Naive B cell (primary cell): ENCODE data around the gene SLC24A3. TPM values are rescaled to one million over a fixed set of nuclear protein-coding genes. Genes with fewer than 3 reads are reported as not detected.

Experiments used
- ATAC-seq, 2 donors: fragments of 150-1000 bp; cut with Tn5 transposase; 2 replicates each; pipeline ENCODE4 v1.10.0; 2021; ENCODE audit warnings: low read depth in 2 of 2, mild to moderate bottlenecking in 2 of 2, moderate library complexity in 2 of 2
- DNase-seq: peaks from one replicate; pipeline ENCODE4 v3.0.0; 2022
- H3K27ac Mint-ChIP-seq, 6 donors: one replicate each; pipeline ENCODE4 v1.8.0; 2020 to 2022; ENCODE audit warnings: mild to moderate bottlenecking in 6 of 6, mixed read lengths in 6 of 6, moderate library complexity in 5 of 6, inconsistent platforms in 2 of 6
- H3K27me3 Mint-ChIP-seq, 3 donors: one replicate each; pipeline ENCODE4 v1.8.0; 2021 to 2022; ENCODE audit warnings: mixed read lengths in 3 of 3, mild to moderate bottlenecking in 1 of 3
- H3K36me3 Mint-ChIP-seq, 2 donors: one replicate each; pipeline ENCODE4 v1.8.0; 2020 to 2022; ENCODE audit warnings: mixed read lengths in 2 of 2, inconsistent platforms in 1 of 2, mild to moderate bottlenecking in 1 of 2
- H3K4me1 Mint-ChIP-seq, 3 donors: one replicate each; pipeline ENCODE4 v1.8.0; 2020 to 2022; ENCODE audit warnings: mixed read lengths in 3 of 3, inconsistent platforms in 1 of 3, mild to moderate bottlenecking in 1 of 3, moderate library complexity in 1 of 3
- H3K4me3 Mint-ChIP-seq, 8 donors: one replicate each; pipeline ENCODE4 v1.8.0; 2020 to 2022; ENCODE audit warnings: mild to moderate bottlenecking in 8 of 8, mixed read lengths in 8 of 8, moderate library complexity in 8 of 8, inconsistent platforms in 2 of 8
- H3K9me3 Mint-ChIP-seq, 7 donors: one replicate each; pipeline ENCODE4 v1.8.0; 2020 to 2022; ENCODE audit warnings: mixed read lengths in 7 of 7, mild to moderate bottlenecking in 5 of 7, inconsistent platforms in 2 of 7, moderate library complexity in 1 of 7
- polyA plus RNA-seq, 6 donors: library from polyadenylated mRNA; unstranded; fragments of 300-500 nt; fragmentation: Illumina TruSeq; gene quantifications; one replicate each; pipeline ENCODE4 v1.2.3, GENCODE V29; 2021; ENCODE audit warnings: low read depth in 6 of 6

SLC24A3 gene
- polyA plus RNA-seq, 6 donors from 2014 or later: 0.09 to 0.13 TPM; not detected in 4

GRCh38 chr20:19466206-19466928 lies 253.9 kb downstream of the SLC24A3 start:
- H3K9me3 Mint-ChIP-seq: peaks cover 0 to 2% (median 0%) of the 10 kb centered on the region in 7 donors
- no peak overlapping the region for H3K27ac Mint-ChIP-seq
- ATAC-seq (no peak), DNase-seq (no peak)
- peaks cover 14 to 33% (median 22%) of the 10 kb centered on the region in 3 donors for H3K27me3 Mint-ChIP-seq
- no peak overlapping the region for H3K4me3 Mint-ChIP-seq
- H3K4me1 Mint-ChIP-seq: no peaks in the 10 kb centered on the region
- H3K36me3 Mint-ChIP-seq: no peaks in the 10 kb centered on the region

- H3K27me3 Mint-ChIP-seq: peaks cover 0 to 12% (median 10%) of the 10 kb centered on the region in 3 donors
- no peak for ATAC-seq
- H3K36me3 Mint-ChIP-seq: no peaks in the 10 kb centered on the region
Measured at GRCh38 chr20:19473216-19473921, 260.9 kb downstream of the SLC24A3 start.

DNA sequence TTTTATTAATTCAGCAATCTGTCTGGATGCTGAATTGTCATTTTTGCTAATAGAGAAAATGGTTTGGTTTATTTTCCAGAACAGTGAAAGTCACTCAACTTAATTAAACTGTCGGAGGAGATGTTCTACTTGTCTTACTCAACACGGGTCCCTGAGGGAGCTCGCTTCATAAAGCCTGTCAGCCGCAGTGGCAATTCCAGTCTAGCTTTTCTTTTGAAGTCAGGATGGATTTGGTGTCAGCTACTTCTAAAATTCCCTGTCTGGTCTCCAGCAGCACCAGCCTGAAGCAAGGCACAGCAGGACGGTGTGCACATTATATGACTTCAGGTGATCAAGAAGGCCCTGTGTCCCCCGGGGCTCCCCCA lies 261.5 kb downstream of the SLC24A3 start:
- ATAC-seq: no peak
- peak overlapping the region in 1 of 8 donors; percentile 26 for H3K4me3 Mint-ChIP-seq
- H3K27me3 Mint-ChIP-seq: peaks cover 0 to 9% (median 4%) of the 10 kb centered on the region in 3 donors
- no peaks in the 10 kb centered on the region for H3K4me1 Mint-ChIP-seq
- peaks cover 0 to 2% (median 0%) of the 10 kb centered on the region in 7 donors for H3K9me3 Mint-ChIP-seq
- H3K27ac Mint-ChIP-seq: no peak overlapping the region
- DNase-seq: no peak
- H3K36me3 Mint-ChIP-seq: no peaks in the 10 kb centered on the region

More at GRCh38 chr20:19473216-19473921, 260.9 kb downstream of the SLC24A3 start:
- no peak overlapping the region for H3K27ac Mint-ChIP-seq
- no peak overlapping the region for H3K4me3 Mint-ChIP-seq
- DNase-seq: no peak
- no peaks in the 10 kb centered on the region for H3K4me1 Mint-ChIP-seq
- H3K9me3 Mint-ChIP-seq: peaks cover 0 to 2% (median 0%) of the 10 kb centered on the region in 7 donors

DNA sequence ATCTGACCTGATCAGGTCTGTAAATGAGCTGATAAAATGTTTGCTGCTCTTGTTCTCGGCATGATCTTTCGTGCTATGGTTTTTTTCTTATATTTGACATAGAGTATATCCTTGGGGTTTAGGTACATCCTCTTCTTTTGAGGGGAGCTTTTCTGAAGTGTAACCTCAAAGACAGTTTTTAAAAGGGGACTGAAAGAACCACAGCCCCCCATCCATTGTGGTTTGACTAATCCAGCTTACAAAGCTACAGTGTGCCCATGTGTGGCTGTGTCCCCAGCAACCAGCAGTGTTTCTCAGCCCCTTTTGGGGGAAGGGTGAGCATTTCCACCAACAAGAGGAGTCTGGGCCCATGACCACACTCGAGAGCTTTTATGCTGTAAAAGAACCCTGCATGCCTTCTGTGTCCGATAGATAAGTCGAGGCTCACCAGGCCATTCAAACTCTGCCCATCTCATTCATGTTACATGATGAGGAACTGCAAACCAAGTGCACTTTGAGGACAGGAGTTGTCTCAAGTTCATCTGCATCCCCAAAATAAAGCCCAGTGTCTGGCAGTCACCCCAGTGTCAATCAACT lies 266.0 kb downstream of the SLC24A3 start:
- Mint-ChIP-seq H3K36me3 (no peaks in the 10 kb centered on the region), H3K9me3 (peaks cover 0 to 9% (median 1%) of the 10 kb centered on the region in 7 donors)

DNA sequence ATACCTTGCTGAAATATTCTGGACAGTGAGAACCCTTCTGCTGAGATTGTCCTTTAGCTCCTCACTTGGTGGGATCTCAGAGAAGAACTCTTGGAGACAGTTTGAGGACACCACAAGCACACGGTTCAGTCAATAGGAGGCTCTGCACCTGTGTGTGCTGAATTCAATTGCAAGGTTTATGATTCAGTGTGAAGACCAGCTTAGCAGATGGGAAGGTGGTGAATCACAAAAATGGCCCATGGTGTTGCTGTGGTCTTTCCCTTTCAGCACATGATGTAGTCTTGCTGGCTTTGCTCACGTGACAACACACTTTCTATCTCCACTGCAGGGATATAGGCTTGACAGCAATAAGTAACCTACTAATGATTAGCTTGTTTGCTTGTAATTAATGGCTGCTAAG lies 270.3 kb downstream of the SLC24A3 start:
- no peaks in the 10 kb centered on the region for H3K4me1 Mint-ChIP-seq
- no peak overlapping the region for H3K4me3 Mint-ChIP-seq
- H3K27me3 Mint-ChIP-seq: peaks cover 0 to 13% (median 8%) of the 10 kb centered on the region in 3 donors
- H3K36me3 Mint-ChIP-seq: no peaks in the 10 kb centered on the region
- peaks cover 0 to 9% (median 0%) of the 10 kb centered on the region in 7 donors for H3K9me3 Mint-ChIP-seq
- H3K27ac Mint-ChIP-seq: no peak overlapping the region
- ATAC-seq: no peak
- no peak for DNase-seq

More for the DNA sequence above, 266.0 kb downstream of the SLC24A3 start:
- H3K4me1 Mint-ChIP-seq: no peaks in the 10 kb centered on the region
- DNase-seq (no peak), ATAC-seq (no peak)
- peaks cover 0 to 13% (median 8%) of the 10 kb centered on the region in 3 donors for H3K27me3 Mint-ChIP-seq
- no peak overlapping the region for H3K27ac Mint-ChIP-seq
- H3K4me3 Mint-ChIP-seq: no peak overlapping the region

- DNase-seq (no peak), ATAC-seq (no peak)
- Mint-ChIP-seq H3K4me3 (no peak overlapping the region), H3K9me3 (peaks cover 0 to 9% (median 0%) of the 10 kb centered on the region in 7 donors), H3K4me1 (no peaks in the 10 kb centered on the region), H3K27me3 (peaks cover 0 to 13% (median 8%) of the 10 kb centered on the region in 3 donors), H3K27ac (no peak overlapping the region), H3K36me3 (no peaks in the 10 kb centered on the region)
Measured at GRCh38 chr20:19483309-19483708, 270.9 kb downstream of the SLC24A3 start.

DNA sequence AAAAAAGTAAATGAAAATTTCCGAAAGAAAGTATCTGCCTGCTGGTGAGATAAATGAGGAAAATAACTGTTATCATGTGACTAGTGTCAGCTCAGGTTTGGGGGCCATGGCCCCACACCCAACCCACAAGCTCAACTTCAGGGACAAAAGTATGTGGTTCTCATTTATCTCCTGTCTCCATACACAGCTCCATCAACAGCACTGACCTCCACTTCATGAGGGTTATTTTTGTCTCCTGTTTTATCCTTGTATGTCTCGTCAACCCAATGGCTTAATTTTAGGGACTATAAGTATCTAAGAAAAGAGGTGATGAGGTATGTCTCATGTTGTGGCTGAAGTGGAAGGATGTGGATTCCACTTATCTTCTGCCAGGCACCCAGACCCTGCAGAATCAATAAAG lies 274.0 kb downstream of the SLC24A3 start:
- H3K9me3 Mint-ChIP-seq: peaks cover 0 to 6% (median 0%) of the 10 kb centered on the region in 7 donors
- H3K4me1 Mint-ChIP-seq: no peaks in the 10 kb centered on the region
- H3K36me3 Mint-ChIP-seq: no peaks in the 10 kb centered on the region
- DNase-seq (no peak), ATAC-seq (no peak)
- no peak overlapping the region for H3K27ac Mint-ChIP-seq
- H3K4me3 Mint-ChIP-seq: no peak overlapping the region
- peaks cover 6 to 13% (median 7%) of the 10 kb centered on the region in 3 donors for H3K27me3 Mint-ChIP-seq

- Mint-ChIP-seq H3K9me3 (peaks cover 0 to under 1% (median 0%) of the 10 kb centered on the region in 7 donors), H3K36me3 (no peaks in the 10 kb centered on the region), H3K27me3 (peaks cover 0 to 6% (median 3%) of the 10 kb centered on the region in 3 donors), H3K4me3 (no peak overlapping the region), H3K4me1 (no peaks in the 10 kb centered on the region), H3K27ac (no peak overlapping the region)
- ATAC-seq (no peak), DNase-seq (no peak)
Measured at GRCh38 chr20:19487420-19487819, 275.0 kb downstream of the SLC24A3 start.

DNA sequence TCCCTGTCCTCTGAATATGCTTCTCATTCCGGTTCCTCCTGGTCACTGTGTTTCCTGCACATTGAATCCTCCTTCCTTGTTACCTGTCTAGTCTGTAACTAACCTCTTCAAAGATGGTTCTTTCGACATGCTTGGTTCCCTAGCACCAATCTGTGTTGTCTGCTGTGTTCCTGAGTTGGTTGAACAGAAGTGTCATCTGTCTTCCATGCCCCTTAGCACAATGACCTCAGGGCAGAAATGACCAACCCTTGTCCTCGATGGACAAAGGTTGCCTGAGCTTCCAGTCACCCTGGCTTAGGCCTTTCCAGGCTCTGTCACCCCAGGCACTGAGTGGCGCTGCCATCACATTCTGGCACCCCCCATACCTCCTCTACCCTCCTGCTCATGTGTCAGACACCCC lies 278.8 kb downstream of the SLC24A3 start:
- Mint-ChIP-seq H3K27ac (no peak overlapping the region), H3K36me3 (no peaks in the 10 kb centered on the region), H3K27me3 (peaks cover 0 to 9% (median 0%) of the 10 kb centered on the region in 3 donors), H3K4me3 (no peak overlapping the region), H3K4me1 (no peaks in the 10 kb centered on the region), H3K9me3 (no peaks in the 10 kb centered on the region)
- ATAC-seq (no peak), DNase-seq (no peak)

DNA sequence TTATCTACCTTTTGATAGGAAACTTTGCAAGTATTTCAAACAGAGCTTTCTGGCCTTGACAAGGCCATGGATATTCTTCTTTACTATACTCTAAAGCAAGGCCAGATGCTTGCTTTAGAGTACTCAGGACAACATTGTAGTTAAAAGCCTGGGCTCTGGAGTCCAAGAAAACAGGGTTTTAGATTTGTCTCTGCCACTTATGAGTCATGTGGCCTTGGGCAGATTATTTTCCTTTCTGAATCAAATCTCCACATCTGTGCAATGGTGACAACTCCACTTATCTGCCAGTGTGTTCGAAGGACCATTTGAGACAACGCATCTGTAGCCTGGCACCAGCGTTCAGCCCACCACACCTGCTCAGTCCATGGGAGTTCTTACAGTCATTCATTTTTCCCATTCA lies 279.7 kb downstream of the SLC24A3 start:
- no peaks in the 10 kb centered on the region for H3K4me1 Mint-ChIP-seq

DNA sequence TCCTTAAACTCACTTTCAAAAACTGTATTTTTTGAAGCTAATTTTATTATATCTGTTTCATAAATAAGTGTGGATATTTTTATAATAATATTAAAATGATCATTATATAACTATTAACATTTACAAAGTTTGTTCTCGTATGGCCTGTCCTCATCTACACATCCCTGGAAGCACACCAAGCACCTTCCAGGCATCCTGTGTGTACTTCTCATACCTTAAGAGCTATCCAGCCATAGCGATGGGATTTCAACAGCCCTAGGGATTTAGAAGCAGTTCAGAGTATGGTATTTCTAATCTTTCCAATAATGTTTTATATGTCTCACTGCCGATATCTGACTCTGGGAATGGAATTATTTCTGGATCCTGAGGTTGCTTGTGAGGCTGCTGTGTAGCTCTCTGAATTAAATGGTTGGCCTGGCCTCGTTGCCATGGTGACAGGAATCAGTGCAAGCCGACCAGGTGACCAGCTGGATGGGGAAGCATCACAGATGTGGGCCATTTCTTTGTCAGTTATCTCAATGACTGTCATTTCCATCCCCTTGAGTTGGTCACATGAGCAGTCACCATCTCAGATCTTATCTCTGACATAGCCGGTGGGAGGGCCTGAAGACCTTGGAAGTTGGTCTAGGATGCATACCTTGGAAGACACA lies 280.4 kb downstream of the SLC24A3 start:
- Mint-ChIP-seq H3K36me3 (no peaks in the 10 kb centered on the region), H3K27me3 (peaks cover 0 to 9% (median 0%) of the 10 kb centered on the region in 3 donors), H3K9me3 (no peaks in the 10 kb centered on the region), H3K27ac (no peak overlapping the region), H3K4me3 (no peak overlapping the region), H3K4me1 (no peaks in the 10 kb centered on the region)
- no peak for ATAC-seq
- DNase-seq: no peak

More for the DNA sequence above, 279.7 kb downstream of the SLC24A3 start:
- ATAC-seq (no peak), DNase-seq (no peak)
- no peaks in the 10 kb centered on the region for H3K36me3 Mint-ChIP-seq
- H3K27me3 Mint-ChIP-seq: peaks cover 0 to 9% (median 0%) of the 10 kb centered on the region in 3 donors
- no peaks in the 10 kb centered on the region for H3K9me3 Mint-ChIP-seq
- H3K4me3 Mint-ChIP-seq: no peak overlapping the region
- no peak overlapping the region for H3K27ac Mint-ChIP-seq

DNA sequence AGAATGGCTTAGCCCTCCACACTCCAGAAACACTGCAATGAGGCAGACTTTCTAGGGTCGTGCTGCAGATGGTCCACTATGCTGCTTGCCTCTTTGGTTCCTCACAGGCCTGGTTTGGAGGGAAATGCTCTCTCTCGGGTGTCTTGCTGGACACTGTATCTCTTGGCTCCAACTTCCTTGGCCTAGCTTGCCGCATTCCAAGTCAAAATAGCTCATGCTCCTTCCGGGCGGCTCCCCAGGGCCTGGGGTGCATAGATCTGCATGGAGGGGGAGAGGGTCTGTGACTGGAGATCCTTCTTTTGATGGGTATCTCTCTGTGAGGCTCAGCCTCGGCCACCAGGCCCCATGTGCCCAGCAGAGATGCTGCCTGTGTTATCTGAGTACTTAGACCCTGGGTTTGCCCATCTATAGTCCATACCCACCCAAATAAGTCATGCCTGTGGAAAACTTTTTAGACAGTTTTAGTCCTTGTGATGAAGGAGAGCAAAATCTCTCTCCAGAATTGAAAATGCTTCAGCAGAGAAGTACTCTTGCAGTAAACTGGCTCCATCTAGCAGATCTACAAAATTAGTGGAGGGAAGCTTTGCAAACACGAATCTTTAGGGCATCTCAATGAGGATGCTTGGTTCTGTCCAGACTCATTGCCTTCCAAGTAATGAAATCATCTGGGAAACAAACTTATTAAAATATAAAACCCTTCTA lies 281.5 kb downstream of the SLC24A3 start:
- H3K36me3 Mint-ChIP-seq: no peaks in the 10 kb centered on the region
- no peaks in the 10 kb centered on the region for H3K9me3 Mint-ChIP-seq
- no peak for DNase-seq
- H3K4me1 Mint-ChIP-seq: peaks cover 0 to 6% (median 0%) of the 10 kb centered on the region in 3 donors
- no peak for ATAC-seq
- peaks cover 0 to 9% (median 0%) of the 10 kb centered on the region in 3 donors for H3K27me3 Mint-ChIP-seq
- H3K4me3 Mint-ChIP-seq: no peak overlapping the region
- no peak overlapping the region for H3K27ac Mint-ChIP-seq
